Testis (tissue), 3 donors: ENCODE data around the gene DCAF5. TPM values are rescaled to one million over a fixed set of nuclear protein-coding genes. Genes with fewer than 3 reads are reported as not detected.

Experiments
- DNase-seq: peaks from one replicate; pipeline ENCODE4 v3.0.0-alpha.2; 2019
- H3K27ac ChIP-seq, 2 donors: fragments of 200-600 bp; sonication (generic); one replicate each; pipeline ENCODE4 v1.5.1; 2019
- H3K27me3 ChIP-seq: fragments of 200-600 bp; sonication (generic); one replicate; pipeline ENCODE4 v1.5.1; 2019
- H3K36me3 ChIP-seq: fragments of 200-600 bp; sonication (generic); one replicate; pipeline ENCODE4 v1.5.1; 2017; ENCODE audit warnings: low read depth; ENCODE audit errors: missing control alignments
- H3K4me1 ChIP-seq: fragments of 200-600 bp; sonication (generic); one replicate; pipeline ENCODE4 v1.5.1; 2019
- H3K4me3 ChIP-seq, 2 donors: fragments of 200-600 bp; sonication (generic); one replicate each; pipeline ENCODE4 v1.5.1; 2017 to 2019
- H3K9me3 ChIP-seq: fragments of 200-600 bp; sonication (generic); one replicate; pipeline ENCODE4 v1.5.1; 2017
- POLR2A ChIP-seq: fragments of 450-650 bp; IDR thresholded peaks from one replicate; pipeline ENCODE4 v1.6.1; 2017; ENCODE audit warnings: antibody characterized with exemption, mild to moderate bottlenecking, moderate library complexity
- WGBS, 2 donors: methylation state at CpG; one replicate each; pipeline ENCODE4 v1.1.5; 2018; 5-methylcytosine and 5-hydroxymethylcytosine counted together
- intact Hi-C: fragments of 100-400 bp; cut with DNase I; formaldehyde crosslinking; loops from one replicate; pipeline ENCODE4 v1.15.1; 2023; ENCODE audit warnings: low total_unique reads
- polyA plus RNA-seq: library from polyadenylated mRNA; stranded (reverse); fragments of 350-450 nt; fragmentation: Illumina TruSeq; extraction: RNeasy Lipid Tissue Mini Kit (QIAGEN cat#74804); gene quantifications from one replicate; pipeline ENCODE4 v1.2.3, GENCODE V29; 2014; ENCODE audit warnings: low read depth, low replicate concordance; ENCODE audit not compliant: insufficient read depth
- total RNA-seq, 2 donors: library from RNA; depleted of rRNA; stranded (reverse); fragments of >200 nt; gene quantifications; one replicate each; pipeline ENCODE4 v1.2.3, GENCODE V29; 2016
- TF ChIP-seq, protein P1 (sequence below), 3 experiments: fragments of 450-650 bp in 2 of 3; fragments of 200-600 bp in 1 of 3; sonication (generic) in 1 of 3; IDR thresholded peaks; one replicate each; pipeline ENCODE4 v1.5.1; 2016 to 2019; ENCODE audit warnings: antibody characterized with exemption in 3 of 3, mild to moderate bottlenecking in 2 of 3, moderate library complexity in 1 of 3

Gene DCAF5
- total and polyA plus RNA-seq, 3 donors from 2014 or later = 97.7 to 168 (median 129) TPM

DNA sequence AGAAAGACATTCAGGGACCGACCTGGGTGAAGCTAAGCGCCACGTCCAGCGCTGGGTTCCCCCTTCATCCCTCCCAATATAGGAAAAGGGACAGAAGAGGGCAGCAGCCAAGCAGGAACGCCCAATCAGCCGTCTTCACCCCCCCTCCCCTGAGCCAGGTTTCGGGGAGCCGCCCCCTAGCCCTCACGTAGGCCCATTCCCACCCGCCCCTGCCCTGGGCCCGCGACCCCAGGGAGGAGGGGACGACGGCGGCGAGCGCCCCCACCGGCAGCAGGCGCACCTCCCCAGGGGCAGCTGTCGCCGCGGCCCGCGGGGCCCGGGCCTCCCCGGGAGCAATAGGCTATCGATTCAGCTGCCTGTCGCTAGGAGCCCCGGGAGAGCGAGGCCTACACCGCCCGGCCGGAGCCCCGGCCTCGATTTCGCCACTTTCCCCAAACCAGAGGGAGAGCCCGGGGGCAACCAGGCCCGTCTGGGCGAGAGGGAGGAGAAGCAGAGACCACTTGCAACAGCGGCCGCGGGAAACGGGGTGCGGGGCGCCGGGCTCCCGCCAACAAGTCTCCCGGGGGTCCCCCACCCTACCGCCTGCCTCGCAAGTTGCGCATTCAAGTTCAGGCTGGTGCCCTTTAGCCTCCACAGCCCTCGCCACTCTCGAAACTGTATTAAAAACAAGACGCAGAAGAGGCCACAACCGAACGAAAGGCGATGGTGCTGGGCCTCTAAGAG, 1.3 kb downstream of the DCAF5 start:
- peaks cover 19% of the 10 kb centered on the region for H3K4me1 ChIP-seq
- DNase-seq = peak; percentile 83

DNA sequence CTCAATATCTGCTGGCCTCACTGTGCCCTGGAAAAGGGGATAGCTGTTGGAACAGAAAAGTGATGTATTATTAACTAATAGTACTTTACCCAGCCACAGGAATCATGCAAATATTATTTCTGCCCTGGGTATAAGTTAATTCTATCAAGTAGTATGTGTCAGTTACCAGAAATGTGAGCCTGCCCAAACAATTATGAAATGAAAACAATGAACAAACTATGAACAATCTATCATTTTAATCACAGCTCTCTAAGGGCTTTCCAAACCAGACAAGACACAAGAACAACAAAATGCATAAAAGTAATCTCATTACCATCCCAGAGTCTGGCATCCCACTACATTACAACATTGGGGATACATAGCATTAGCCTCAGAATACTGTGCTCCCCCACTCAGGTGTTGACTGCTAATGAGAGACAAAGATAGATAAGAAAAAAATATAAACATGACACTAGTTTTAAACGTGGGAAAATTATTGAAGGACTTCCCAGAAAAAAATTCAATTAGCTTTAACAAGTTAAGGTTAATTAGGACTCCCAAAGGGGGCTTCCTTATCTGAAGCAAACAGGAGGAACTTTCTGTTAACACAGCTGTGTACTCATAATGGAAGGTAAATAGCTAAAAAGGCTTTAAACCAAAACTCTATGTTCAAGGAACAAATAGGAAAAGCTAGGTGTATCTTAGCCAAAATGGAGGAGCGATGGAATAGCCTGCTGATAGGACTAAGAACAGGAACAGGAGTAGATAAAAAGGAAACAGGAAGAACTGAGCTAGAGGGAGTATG, 3.3 kb downstream of the DCAF5 start:
- DNase-seq = no peak
- no peak for TF ChIP-seq POLR2A
- TF ChIP-seq, protein P1, sequence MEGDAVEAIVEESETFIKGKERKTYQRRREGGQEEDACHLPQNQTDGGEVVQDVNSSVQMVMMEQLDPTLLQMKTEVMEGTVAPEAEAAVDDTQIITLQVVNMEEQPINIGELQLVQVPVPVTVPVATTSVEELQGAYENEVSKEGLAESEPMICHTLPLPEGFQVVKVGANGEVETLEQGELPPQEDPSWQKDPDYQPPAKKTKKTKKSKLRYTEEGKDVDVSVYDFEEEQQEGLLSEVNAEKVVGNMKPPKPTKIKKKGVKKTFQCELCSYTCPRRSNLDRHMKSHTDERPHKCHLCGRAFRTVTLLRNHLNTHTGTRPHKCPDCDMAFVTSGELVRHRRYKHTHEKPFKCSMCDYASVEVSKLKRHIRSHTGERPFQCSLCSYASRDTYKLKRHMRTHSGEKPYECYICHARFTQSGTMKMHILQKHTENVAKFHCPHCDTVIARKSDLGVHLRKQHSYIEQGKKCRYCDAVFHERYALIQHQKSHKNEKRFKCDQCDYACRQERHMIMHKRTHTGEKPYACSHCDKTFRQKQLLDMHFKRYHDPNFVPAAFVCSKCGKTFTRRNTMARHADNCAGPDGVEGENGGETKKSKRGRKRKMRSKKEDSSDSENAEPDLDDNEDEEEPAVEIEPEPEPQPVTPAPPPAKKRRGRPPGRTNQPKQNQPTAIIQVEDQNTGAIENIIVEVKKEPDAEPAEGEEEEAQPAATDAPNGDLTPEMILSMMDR (IDR thresholded peaks at IDR 0.05) = no peak
- intact Hi-C loops = no loop called here
- H3K4me3 ChIP-seq = no peak overlapping the region
- peak overlapping the region in 1 of 2 donors; percentile 26 for H3K27ac ChIP-seq
- H3K9me3 ChIP-seq = no peaks in the 10 kb centered on the region
- 17 to 38% methylated on average over 2 of the region's 2 CpGs for WGBS, 2 donors
- no peaks in the 10 kb centered on the region for H3K36me3 ChIP-seq
- H3K4me1 ChIP-seq = peaks cover 19% of the 10 kb centered on the region
- H3K27me3 ChIP-seq = no peaks in the 10 kb centered on the region

More for the DNA sequence above, 1.3 kb downstream of the DCAF5 start:
- WGBS, 2 donors = 0 to 1% methylated on average over 14 to 53 of the region's 57 CpGs
- H3K4me3 ChIP-seq = peak overlapping the region; percentile 93 to 97
- H3K36me3 ChIP-seq = no peaks in the 10 kb centered on the region
- no peaks in the 10 kb centered on the region for H3K9me3 ChIP-seq
- no peak for TF ChIP-seq POLR2A
- TF ChIP-seq, protein P1 (IDR thresholded peaks at IDR 0.05) = peak in 2 of 3 experiments; percentile 12 to 55
- H3K27ac ChIP-seq = peak overlapping the region; percentile 89 to 97
- intact Hi-C loops = no loop called here
- no peaks in the 10 kb centered on the region for H3K27me3 ChIP-seq

DNA sequence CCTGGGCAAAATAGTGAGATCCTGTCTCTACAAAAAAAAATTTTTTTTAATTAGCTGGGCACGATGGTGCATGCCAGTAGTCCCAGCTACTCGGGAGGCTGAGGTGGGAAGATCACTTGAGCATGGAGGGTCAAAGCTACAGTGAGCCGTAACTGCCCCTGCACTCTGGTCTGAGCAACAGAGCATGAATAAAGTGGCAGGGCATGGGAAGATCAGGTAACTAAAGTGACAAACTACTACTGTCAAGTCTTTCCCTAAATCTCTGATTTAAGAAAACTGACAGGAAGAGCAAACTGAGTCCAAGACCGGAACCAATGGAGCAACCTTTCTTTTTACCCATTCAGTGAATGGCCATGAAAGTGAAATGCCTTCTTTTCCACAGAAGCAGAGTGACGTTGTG, 10.8 kb downstream of the DCAF5 start:
- TF ChIP-seq, protein P1 (IDR thresholded peaks at IDR 0.05) = no peak
- no peak for TF ChIP-seq POLR2A
- Histone ChIP-seq H3K4me3 (no peak overlapping the region), H3K36me3 (no peaks in the 10 kb centered on the region), H3K27me3 (no peaks in the 10 kb centered on the region), H3K4me1 (no peaks in the 10 kb centered on the region), H3K27ac (no peak overlapping the region), H3K9me3 (no peaks in the 10 kb centered on the region)
- WGBS, 2 donors = 84 to 95% methylated on average over 5 of the region's 5 CpGs
- no peak for DNase-seq
- intact Hi-C loops = no loop called here

DNA sequence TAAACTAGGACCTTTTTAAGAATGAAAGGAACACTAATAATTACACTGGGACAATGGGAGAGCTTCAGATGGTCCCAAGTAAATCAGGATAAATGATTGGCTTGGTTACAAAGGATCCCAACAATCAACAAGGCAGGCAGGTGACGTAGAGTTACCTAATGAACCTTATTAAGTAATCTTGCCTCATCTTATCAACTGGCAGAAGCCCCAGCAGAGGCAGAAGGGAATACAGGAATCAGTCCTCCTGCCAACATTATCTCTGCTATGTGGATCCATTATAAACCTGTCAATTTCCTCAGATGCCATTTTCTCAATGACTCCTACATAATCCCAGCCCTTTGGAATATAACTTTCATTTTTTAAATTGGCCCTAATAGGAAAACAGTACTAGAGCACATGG, 11.4 kb downstream of the DCAF5 start:
- Histone ChIP-seq H3K4me1 (no peaks in the 10 kb centered on the region), H3K27ac (no peak overlapping the region), H3K4me3 (no peak overlapping the region), H3K27me3 (no peaks in the 10 kb centered on the region), H3K9me3 (no peaks in the 10 kb centered on the region), H3K36me3 (no peaks in the 10 kb centered on the region)
- no peak for TF ChIP-seq POLR2A
- TF ChIP-seq, protein P1 (IDR thresholded peaks at IDR 0.05) = no peak
- intact Hi-C loops = no loop called here
- 63 to 78% methylated on average over 1 of the region's 1 CpG for WGBS, 2 donors
- DNase-seq = no peak
